ENCODE data around the gene TRIL. TPM values are rescaled to one million over a fixed set of nuclear protein-coding genes. Genes with fewer than 3 reads are reported as not detected.

Gene TRIL
- total RNA-seq, 1 experiment from 2014 or later = 3.0 TPM

GRCh38 chr7:28989211-28989980, 31.3 kb upstream of the TRIL start:
- CTCF ChIA-PET = interaction anchor here (2.0 to 2.2 kb wide), 3 partner anchors 8 to 117 kb away, joined by 7 to 14 read pairs (median 10); partner anchors contain the start of gene TRIL
- no peak overlapping the region for H3K27ac Mint-ChIP-seq
- POLR2A ChIA-PET = no interaction called here

GRCh38 chr7:28988810-28989209, 30.7 kb upstream of the TRIL start:
- H3K9me3 Mint-ChIP-seq = no peaks in the 10 kb centered on the region
- no peak overlapping the region for H3K4me3 Mint-ChIP-seq
- DNase-seq (ENCODE audit: low spot score) (no peak), ATAC-seq (no peak)
- CTCF ChIA-PET = interaction anchor here (0.7 kb wide), 1 partner anchor 99 kb away, joined by 4 read pairs; no protein-coding TSS in a partner anchor
- TF ChIP-seq SOX15 (CRISPR knock-in tag; IDR thresholded peaks at IDR 0.05) = no peak
- TF ChIP-seq FOXJ3 (CRISPR knock-in tag; IDR thresholded peaks at IDR 0.05; ENCODE audit: borderline replicate concordance) = no peak
- no peak for TF ChIP-seq STAT6 (CRISPR knock-in tag; conservative IDR thresholded peaks at IDR 0.05; ENCODE audit: low read depth)
- TF ChIP-seq RELA (CRISPR knock-in tag; IDR thresholded peaks at IDR 0.05; ENCODE audit: borderline replicate concordance) = no peak
- no peak for TF ChIP-seq ERG (CRISPR knock-in tag; IDR thresholded peaks at IDR 0.05)
- no peak for TF ChIP-seq ATF2 (CRISPR knock-in tag; IDR thresholded peaks at IDR 0.05; ENCODE audit: borderline replicate concordance, low read depth)
- TF ChIP-seq PRDM15 (CRISPR knock-in tag; IDR thresholded peaks at IDR 0.05) = no peak
- no peaks in the 10 kb centered on the region for H3K36me3 Mint-ChIP-seq
- H3K27ac Mint-ChIP-seq = no peak overlapping the region
- H3K4me1 Mint-ChIP-seq = peaks cover 43% of the 10 kb centered on the region
- no peaks in the 10 kb centered on the region for H3K27me3 Mint-ChIP-seq (ENCODE audit: low read depth)
- POLR2A ChIA-PET = no interaction called here

More at GRCh38 chr7:28989211-28989980, 31.3 kb upstream of the TRIL start:
- TF ChIP-seq ZSCAN18 (CRISPR knock-in tag; IDR thresholded peaks at IDR 0.05) = no peak
- no peak for TF ChIP-seq ATF3 (CRISPR knock-in tag; conservative IDR thresholded peaks at IDR 0.05)
- Mint-ChIP-seq H3K4me1 (peaks cover 37% of the 10 kb centered on the region), H3K9me3 (no peaks in the 10 kb centered on the region), H3K36me3 (no peaks in the 10 kb centered on the region), H3K27me3 (ENCODE audit: low read depth) (no peaks in the 10 kb centered on the region), H3K4me3 (no peak overlapping the region)
- no peak for DNase-seq (ENCODE audit: low spot score)
- ATAC-seq = no peak
